ENCODE results near the gene CFAP119. TPM values are rescaled to one million over a fixed set of nuclear protein-coding genes. Genes with fewer than 3 reads are reported as not detected.

The CFAP119 gene
- total RNA-seq, 1 donor = 1.3 TPM

DNA sequence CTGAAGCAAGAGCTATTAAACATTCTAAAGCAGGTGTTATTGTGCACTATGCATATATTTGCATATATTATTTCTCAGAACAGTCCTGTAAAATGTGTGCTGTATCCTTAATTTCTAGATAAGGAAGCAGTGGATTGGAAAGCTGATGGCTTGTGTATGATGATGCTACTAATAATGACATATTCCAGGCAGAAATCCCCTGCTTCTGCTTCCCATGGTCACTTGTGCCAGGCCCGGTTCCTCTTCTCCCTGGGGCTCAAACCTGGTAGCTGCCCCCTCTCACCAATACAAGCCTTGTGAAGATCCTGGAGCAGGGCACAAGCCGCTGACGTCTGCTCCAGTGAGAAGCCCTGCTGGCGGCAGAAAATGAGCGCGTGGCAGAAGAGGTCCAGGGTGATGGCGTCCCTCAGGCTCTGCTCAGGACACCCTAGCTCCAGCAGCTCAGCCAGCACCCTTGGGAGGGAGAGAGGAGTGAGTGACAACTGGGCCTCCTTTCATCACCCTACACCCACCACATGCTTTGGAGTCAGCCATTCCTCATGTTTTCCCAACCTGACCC lies 1.8 kb downstream of the CFAP119 start:
- DNase-seq (ENCODE audit: low read depth) = no peak
- no peak for TF ChIP-seq CTCF (IDR thresholded peaks at IDR 0.05; ENCODE audit: insufficient read depth, low read depth, low read length)
- H3K4me3 ChIP-seq (ENCODE audit: low read depth, low read length) = no peak overlapping the region

- no peak overlapping the region for H3K4me3 ChIP-seq (ENCODE audit: low read depth, low read length)
- DNase-seq (ENCODE audit: low read depth) = no peak
- no peak for TF ChIP-seq CTCF (IDR thresholded peaks at IDR 0.05; ENCODE audit: insufficient read depth, low read depth, low read length)
Observed at GRCh38 chr16:30758988-30759491, 2.8 kb downstream of the CFAP119 start.

- no peak for DNase-seq (ENCODE audit: low read depth)
Observed at GRCh38 chr16:30757316-30757715, 4.5 kb downstream of the CFAP119 start.

GRCh38 chr16:30756781-30757100 lies 5.1 kb downstream of the CFAP119 start:
- DNase-seq (ENCODE audit: low read depth) = no peak
- no peak overlapping the region for H3K4me3 ChIP-seq (ENCODE audit: low read depth, low read length)
- no peak for TF ChIP-seq CTCF (IDR thresholded peaks at IDR 0.05; ENCODE audit: insufficient read depth, low read depth, low read length)

More at GRCh38 chr16:30757316-30757715, 4.5 kb downstream of the CFAP119 start:
- H3K4me3 ChIP-seq (ENCODE audit: low read depth, low read length) = no peak overlapping the region
- TF ChIP-seq CTCF (IDR thresholded peaks at IDR 0.05; ENCODE audit: insufficient read depth, low read depth, low read length) = no peak

- no peak for DNase-seq (ENCODE audit: low read depth)
- no peak overlapping the region for H3K4me3 ChIP-seq (ENCODE audit: low read depth, low read length)
- TF ChIP-seq CTCF (IDR thresholded peaks at IDR 0.05; ENCODE audit: insufficient read depth, low read depth, low read length) = no peak
Observed at GRCh38 chr16:30755955-30756780, 5.7 kb downstream of the CFAP119 start.

DNA sequence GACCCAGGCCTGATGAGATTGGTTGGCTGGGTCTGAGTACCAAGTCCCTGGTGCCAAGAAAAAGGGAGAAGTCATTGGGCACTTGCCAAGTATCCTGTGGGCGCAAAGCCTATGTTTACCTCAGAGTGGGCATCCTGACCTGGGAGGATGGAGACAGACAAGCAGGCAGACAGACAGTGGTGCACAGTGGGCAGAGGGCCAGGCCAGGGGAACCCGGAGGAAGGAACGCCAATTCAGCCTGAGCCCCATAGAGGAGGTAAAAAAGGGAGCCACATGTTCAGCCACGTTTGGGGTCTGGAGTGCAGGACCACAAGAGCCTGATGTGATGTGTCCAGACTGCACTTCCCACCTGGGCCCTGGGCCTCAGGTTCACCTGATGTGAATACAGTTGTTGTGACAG lies 8.3 kb downstream of the CFAP119 start:
- H3K4me3 ChIP-seq (ENCODE audit: low read depth, low read length) = no peak overlapping the region
- no peak for DNase-seq (ENCODE audit: low read depth)
- TF ChIP-seq CTCF (IDR thresholded peaks at IDR 0.05; ENCODE audit: insufficient read depth, low read depth, low read length) = no peak

Measured in fibroblast of villous mesenchyme (primary cell).